HG03521 (cell line): ENCODE data around the gene MICALL1.
"Not testable (repeated sequence)": the region's sequence is repeated elsewhere in the genome, so short reads cannot be mapped to it uniquely, and the experiment has no call there.

Source experiments
- ATAC-seq: cut with Tn5 transposase; IDR thresholded peaks from one replicate; pipeline ENCODE4 v1.9.1; 2021; ENCODE audit warnings: mild to moderate bottlenecking, moderate library complexity; ENCODE audit not compliant: unreplicated experiment

MICALL1 gene

DNA sequence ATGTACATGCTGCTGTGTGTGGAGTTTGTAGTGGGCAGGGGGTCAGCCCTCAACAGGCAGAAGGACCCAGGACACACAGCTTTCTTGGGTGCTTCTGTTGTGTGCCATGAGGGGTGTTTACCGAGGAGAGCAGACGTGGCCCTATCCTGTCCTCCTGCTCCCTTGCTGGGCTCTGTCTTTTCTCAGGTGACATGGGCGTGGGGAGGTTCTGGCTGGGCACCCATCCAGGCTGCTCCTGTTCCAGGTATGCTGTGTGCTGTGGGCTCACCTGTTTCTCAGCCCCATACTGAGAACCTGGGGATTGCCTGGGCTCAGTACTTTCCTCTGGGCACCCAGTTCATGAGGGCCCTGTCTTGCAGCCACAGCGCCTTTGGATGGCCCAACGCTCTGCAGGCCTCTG is 23.3 kb downstream of the MICALL1 start:
- no peak for ATAC-seq

- no peak for ATAC-seq
Measured at GRCh38 chr22:37930270-37930951, 24.3 kb downstream of the MICALL1 start.

DNA sequence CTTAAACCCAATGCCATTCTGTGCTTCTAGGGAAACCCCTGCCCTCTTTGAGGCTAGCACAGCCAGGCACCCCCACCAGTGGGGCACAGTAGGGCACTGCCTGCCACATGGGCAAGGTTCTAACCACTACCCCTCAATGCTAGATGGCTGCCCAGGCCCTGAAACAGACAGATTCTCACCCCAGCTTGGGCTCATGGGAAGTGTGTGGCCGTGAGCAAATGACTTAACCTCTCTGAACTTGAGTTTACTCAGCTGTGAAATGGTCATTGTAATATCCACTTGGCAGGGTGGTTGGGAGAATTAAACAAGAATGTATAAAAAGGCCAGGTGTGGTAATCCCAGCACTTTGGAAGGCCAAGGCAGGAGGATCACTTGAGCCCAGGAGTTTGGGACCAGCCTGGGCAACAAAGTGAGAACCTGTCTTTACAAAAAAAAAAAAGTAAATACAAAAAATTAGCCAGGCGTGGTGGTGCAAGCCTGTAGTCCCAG is 24.9 kb downstream of the MICALL1 start:
- ATAC-seq: no peak

DNA sequence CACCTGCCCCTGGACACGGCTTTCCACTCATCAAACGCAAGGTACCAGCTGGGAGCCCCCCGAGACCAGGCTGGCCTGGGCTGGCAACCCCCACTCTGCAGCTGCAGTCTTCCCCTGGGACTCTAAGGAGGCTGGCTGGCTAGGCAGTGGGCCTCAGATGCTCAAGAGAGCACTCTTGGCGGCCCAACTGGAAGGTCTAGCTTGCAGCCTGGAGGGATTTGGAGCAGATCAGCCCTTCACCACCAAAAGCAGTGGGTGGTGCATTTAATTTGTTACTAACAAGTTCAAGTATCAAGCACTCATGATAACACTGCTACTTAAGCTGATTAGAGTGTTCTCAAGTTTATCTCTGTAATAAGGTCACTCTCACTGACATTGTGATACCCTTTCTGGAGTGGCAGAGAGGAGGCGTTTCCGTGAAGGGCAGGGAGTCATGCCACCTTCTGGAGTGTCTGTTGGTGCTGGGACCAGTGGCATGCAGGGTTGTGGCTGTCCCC is 25.8 kb downstream of the MICALL1 start:
- no peak for ATAC-seq

DNA sequence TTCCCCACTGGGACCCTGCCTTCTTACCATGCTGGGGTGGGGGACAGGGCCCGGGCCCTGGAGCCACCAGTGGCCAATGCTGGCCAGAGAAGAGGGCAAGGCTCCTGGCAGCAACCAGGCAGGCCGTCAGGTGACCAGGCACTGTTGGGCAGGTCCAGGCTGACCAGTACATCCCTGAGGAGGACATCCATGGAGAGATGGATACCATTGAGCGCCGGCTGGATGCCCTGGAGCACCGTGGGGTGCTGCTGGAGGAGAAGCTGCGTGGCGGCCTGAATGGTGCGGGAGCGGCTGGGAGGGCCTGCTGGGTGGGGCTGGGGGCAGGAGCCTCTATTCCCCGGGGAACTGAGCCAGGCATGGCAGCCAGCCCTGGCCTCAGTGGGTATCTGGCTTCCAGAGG is 26.3 kb downstream of the MICALL1 start:
- no peak for ATAC-seq

- ATAC-seq: no peak
Measured at GRCh38 chr22:37932821-37933578, 26.9 kb downstream of the MICALL1 start.

GRCh38 chr22:37933711-37934376 is 27.7 kb downstream of the MICALL1 start:
- peak; percentile 57 for ATAC-seq

GRCh38 chr22:37940698-37941376 is 34.7 kb downstream of the MICALL1 start:
- ATAC-seq: no peak

DNA sequence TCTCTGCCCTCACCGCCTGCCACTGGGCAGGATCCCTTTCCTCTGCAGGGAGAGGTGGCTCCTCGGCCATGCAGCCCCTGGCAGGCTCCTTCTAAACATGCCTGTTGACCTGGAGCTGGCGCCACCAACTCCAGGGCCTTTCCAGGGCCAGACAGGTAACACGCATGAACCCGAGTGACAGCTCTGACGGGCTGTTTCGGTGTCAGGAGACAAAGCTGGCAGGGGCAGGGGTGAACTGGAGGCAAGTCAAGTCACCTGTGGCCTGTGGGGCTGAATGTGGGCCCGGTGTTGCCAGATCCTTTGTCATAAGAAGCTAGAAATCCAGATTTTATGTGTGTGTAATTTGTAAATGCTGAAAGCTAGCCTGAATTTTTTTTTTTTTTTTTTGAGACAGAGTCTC is 36.0 kb downstream of the MICALL1 start:
- ATAC-seq: no peak

DNA sequence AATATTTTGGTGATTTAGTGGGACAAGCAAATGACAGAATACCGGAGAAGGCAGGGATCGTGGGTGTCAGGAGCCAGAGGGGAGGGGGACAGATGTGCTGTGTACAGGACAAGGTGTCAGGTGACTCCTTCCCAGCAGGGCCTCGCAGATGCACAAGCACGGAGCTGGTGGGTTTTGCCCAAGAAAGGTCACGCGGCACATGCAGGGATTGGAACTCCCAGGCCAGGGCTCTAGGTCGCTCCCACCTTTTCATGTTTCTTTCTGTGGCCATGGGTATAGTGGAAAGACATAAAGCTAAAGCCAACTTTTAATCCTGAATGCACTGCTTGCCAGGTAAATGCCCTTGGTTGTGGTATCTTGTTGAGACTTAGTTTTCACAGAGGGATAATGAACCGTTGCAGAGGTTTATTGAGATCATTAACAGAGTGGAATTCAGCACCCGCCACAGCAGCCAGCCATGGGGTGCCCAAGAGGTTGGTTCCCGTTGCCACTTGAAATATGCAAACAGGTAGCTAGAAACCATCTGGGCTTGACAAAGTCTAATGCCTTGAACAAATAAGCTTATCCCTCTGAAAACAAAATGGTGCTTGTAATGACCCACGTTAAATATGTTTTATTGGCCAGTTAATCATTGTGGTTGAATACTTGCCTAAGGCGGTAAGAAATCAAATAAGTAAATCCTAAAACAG is 37.2 kb downstream of the MICALL1 start:
- ATAC-seq: no peak

DNA sequence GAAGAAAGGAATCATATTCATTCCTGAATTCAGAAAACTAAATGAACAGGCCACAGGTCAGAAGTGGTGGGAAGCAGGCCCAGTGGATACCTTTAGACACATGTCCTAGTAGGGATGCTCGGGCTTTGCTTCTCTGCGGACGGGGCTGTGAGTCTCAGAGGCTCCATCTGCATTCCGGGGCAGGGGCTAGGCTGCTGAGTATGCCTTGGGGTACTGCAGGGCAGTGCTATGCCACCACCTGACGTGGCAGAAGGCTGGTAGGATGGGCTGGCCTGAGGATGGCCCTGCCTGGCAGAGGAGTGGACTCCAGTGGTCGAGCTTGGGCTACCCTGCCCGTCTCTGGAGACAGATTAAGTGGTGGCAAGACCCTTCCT is 37.7 kb downstream of the MICALL1 start:
- no peak for ATAC-seq

GRCh38 chr22:37944423-37944822 is 38.3 kb downstream of the MICALL1 start:
- ATAC-seq: not testable (repeated sequence)

DNA sequence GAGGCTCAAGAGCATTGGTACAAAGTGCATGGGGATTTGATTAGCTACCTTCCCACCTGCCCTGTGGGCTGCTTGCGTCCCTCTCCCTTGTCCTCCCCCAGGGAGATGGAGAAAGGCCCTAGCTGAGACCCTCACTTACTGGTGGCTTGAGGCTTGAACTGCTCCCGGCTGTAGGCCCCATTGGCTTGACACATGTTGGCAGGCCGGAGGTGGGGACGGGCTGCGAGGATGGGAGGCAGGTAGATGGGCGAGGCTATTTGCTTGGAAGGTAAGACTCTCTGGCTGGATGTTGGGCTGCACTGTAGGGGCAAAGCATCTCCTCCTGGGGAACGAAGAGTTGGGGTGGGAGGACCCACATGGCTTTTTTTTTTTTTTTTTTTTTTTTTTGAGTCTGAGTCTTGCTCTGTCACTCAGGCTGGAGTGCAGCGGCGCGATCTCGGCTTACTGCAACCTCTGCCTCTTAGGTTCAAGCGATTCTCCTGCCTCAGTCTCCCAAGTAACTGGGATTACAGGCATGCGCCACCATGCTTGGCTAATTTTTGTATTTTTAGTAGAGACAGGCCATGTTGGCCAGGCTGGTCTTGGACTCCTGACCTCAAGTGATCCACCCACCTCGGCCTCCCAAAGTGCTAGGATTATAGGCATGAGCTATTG is 41.2 kb downstream of the MICALL1 start:
- ATAC-seq: not testable (repeated sequence)

DNA sequence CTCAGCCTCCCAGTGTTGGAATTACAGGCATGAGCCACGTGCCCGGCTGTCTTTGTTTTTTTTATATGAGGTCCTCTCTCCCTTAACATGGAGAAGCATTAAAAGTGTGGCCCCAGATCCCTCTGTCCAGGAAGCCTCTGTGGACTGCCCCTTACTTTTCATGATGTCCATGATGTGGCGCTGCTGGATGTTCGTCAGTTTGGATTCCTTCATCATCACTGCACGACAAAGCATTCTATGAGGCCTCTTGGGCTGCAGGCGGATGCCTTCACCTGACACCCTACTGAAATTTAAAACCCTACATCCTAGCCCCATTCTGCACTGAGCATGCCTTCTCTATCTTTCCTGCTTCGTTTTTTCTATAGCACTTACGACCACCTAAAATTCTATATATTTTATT is 45.2 kb downstream of the MICALL1 start:
- no peak for ATAC-seq

- not testable (repeated sequence) for ATAC-seq
Measured at GRCh38 chr22:37952629-37953028, 46.5 kb downstream of the MICALL1 start.

DNA sequence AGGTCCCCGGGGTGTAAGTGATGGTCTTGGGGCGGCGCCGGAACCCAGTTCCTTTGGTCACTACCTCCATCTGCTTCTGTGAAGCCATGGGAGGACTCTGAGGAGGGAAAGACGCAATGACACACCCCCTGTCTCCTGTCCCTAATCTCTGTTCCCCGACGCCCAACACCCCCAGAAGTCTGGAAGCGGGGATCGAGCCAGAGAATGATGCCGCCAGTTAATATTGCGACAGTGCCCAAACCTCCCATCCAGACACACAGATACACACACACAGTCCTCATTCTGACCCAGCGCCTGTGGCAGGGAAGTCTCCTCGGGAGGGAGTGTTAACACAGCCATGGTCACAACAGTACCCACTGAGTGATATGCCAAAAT is 47.0 kb downstream of the MICALL1 start:
- ATAC-seq: peak; percentile 27

DNA sequence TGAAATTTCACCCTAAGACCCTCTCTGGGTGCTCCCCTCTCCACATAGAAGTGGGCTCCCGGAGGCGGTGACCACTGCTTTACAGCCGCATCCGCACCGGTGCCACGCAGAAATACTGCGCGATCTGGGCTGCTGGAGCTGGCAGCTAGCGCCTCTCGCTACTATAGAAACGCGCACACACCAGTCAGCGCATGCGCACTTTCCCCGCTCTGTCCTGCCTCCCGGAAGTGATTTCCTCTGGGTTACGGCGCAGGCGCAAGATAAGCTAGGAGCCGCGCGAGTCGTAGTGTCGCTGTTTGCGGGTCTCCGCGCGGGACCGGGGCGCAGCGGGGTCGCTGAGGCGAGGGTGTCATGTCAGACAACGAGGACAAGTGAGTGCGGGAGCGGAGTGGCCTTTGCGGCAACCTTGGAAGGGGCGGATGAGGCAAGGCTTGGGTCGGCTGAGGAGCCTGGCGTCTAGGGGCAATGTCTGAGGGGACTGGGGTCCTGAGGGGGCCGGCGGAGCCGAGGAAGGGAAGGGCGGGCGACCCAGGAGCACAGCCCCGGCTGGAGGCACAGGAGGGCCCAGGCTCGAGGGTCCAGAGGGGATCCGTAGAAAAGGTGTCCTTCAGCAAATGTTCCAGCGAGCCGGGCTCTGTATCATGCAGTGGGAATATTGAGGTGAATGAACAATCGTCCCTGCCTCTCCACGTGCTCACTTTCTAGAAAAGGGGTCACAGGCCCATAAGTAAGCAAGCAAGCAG is 47.5 kb downstream of the MICALL1 start, which contains the start of the genes C22orf23 and POLR2F:
C22orf23 (minus strand) TSS at position 165 of the 743 bp plus-strand sequence. CDS start 452 bp downstream, outside the sequence.
POLR2F (plus strand) TSS at position 263 of the 743 bp plus-strand sequence; CDS start at position 352, 89 bp downstream.
- peak; percentile 87 for ATAC-seq

GRCh38 chr22:37954686-37955085 is 48.6 kb downstream of the MICALL1 start:
- ATAC-seq: no peak

DNA sequence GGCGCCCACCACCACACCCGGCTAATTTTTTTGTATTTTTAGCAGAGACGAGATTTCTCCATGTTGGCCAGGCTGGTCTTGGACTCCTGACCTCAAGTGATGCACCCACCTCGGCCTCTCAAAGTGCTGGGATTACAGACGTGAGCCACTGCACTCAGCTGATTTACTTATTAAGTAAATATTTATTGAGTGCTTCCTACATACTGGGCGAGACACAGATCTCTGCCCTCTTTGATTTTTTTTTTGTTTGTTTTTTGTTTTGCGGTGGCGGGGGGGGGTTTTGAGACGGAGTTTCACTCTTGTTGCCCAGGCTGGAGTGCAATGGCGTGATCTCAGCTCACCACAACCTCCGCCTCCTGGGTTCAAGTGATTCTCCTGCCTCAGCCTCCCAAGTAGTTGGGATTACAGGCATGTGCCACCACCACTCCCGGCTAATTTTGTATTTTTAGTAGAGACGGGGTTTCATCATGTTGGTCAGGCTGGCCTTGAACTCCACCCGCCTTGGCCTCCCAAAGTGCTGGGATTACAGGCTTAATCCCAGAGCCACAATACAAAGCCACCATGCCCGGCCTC is 49.8 kb downstream of the MICALL1 start:
- ATAC-seq: not testable (repeated sequence)
